ENCODE measurements around the gene KIF13A. TPM values are rescaled to one million over a fixed set of nuclear protein-coding genes. Genes with fewer than 3 reads are reported as not detected.
A peak's percentile ranks its signal among the peaks of the same experiment; 100 is the strongest.

Gene KIF13A
- total RNA-seq, 1 donor from 2014 or later, result 38.4 TPM

DNA sequence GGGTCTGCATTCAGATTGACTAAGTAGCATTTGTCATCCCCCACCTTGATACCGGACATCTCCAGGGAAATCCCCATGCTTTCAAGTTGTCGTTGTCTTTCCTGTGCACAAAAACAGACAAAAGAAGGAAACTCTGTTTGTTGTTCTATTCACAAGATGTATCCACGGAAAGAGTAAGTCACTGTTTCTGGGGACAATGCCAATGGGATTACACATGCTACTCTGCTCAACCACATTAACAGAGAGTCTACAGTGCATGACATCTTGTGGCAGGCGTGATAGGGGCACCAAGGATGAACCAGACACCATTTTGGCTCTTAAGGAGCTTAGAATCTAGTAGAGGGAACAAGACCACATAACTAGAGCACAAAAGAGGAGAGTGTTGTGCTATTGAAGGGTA, 156.3 kb downstream of the KIF13A start:
- FAIRE-seq, result no peak
- Histone ChIP-seq H2AFZ (ENCODE audit: low read depth, low read length) (no peak overlapping the region), H3K79me2 (ENCODE audit: insufficient read depth, low read length) (no peaks in the 10 kb centered on the region), H3K27me3 (ENCODE audit: insufficient read depth, low read length) (no peaks in the 10 kb centered on the region), H3K4me2 (ENCODE audit: low read length) (no peak overlapping the region), H3K36me3 (ENCODE audit: insufficient read depth, low read length) (peaks cover 11% of the 10 kb centered on the region), H3K4me3 (ENCODE audit: insufficient read depth, low read depth, low read length) (no peak overlapping the region), H3K27ac (ENCODE audit: low read depth, low read length) (peak overlapping the region; percentile 71), H3K9me3 (ENCODE audit: insufficient read depth, low read depth, low read length) (no peaks in the 10 kb centered on the region), H4K20me1 (ENCODE audit: insufficient read depth, low read length) (no peaks in the 10 kb centered on the region), H3K4me1 (ENCODE audit: insufficient read depth, low read length) (peaks cover 8% of the 10 kb centered on the region), H3K9ac (ENCODE audit: low read length) (peak overlapping the region; percentile 48)
- Mint-ChIP-seq H3K36me3 (ENCODE audit: low read depth, unreplicated experiment) (peaks cover 21% of the 10 kb centered on the region), H3K27ac (ENCODE audit: unreplicated experiment) (no peak overlapping the region), H3K27me3 (ENCODE audit: low read depth, unreplicated experiment) (no peaks in the 10 kb centered on the region), H3K9me3 (ENCODE audit: unreplicated experiment) (no peaks in the 10 kb centered on the region), H3K4me1 (ENCODE audit: low read depth, unreplicated experiment) (peaks cover 6% of the 10 kb centered on the region), H3K4me3 (ENCODE audit: unreplicated experiment) (no peak overlapping the region)
- TF ChIP-seq, protein P1, sequence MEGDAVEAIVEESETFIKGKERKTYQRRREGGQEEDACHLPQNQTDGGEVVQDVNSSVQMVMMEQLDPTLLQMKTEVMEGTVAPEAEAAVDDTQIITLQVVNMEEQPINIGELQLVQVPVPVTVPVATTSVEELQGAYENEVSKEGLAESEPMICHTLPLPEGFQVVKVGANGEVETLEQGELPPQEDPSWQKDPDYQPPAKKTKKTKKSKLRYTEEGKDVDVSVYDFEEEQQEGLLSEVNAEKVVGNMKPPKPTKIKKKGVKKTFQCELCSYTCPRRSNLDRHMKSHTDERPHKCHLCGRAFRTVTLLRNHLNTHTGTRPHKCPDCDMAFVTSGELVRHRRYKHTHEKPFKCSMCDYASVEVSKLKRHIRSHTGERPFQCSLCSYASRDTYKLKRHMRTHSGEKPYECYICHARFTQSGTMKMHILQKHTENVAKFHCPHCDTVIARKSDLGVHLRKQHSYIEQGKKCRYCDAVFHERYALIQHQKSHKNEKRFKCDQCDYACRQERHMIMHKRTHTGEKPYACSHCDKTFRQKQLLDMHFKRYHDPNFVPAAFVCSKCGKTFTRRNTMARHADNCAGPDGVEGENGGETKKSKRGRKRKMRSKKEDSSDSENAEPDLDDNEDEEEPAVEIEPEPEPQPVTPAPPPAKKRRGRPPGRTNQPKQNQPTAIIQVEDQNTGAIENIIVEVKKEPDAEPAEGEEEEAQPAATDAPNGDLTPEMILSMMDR (IDR thresholded peaks at IDR 0.05; ENCODE audit: insufficient read depth, low read depth, low read length), result no peak
- TF ChIP-seq EZH2 (IDR thresholded peaks at IDR 0.05; ENCODE audit: insufficient read depth, low read length), result no peak
- peak; percentile 83 for DNase-seq (ENCODE audit: low read depth)

- peaks cover 8% of the 10 kb centered on the region for H3K4me1 ChIP-seq (ENCODE audit: insufficient read depth, low read length)
- H3K9me3 ChIP-seq (ENCODE audit: insufficient read depth, low read depth, low read length), result no peaks in the 10 kb centered on the region
- no peak for TF ChIP-seq EZH2 (IDR thresholded peaks at IDR 0.05; ENCODE audit: insufficient read depth, low read length)
- TF ChIP-seq, protein P1 (IDR thresholded peaks at IDR 0.05; ENCODE audit: insufficient read depth, low read depth, low read length), result no peak
- no peak overlapping the region for H3K9ac ChIP-seq (ENCODE audit: low read length)
- no peak overlapping the region for H3K27ac ChIP-seq (ENCODE audit: low read depth, low read length)
- H3K4me3 ChIP-seq (ENCODE audit: insufficient read depth, low read depth, low read length), result no peak overlapping the region
- no peak overlapping the region for H3K27ac Mint-ChIP-seq (ENCODE audit: unreplicated experiment)
- no peaks in the 10 kb centered on the region for H3K27me3 Mint-ChIP-seq (ENCODE audit: low read depth, unreplicated experiment)
- peaks cover 21% of the 10 kb centered on the region for H3K36me3 ChIP-seq (ENCODE audit: insufficient read depth, low read length)
- no peak for FAIRE-seq
- no peaks in the 10 kb centered on the region for H4K20me1 ChIP-seq (ENCODE audit: insufficient read depth, low read length)
- no peak overlapping the region for H3K4me2 ChIP-seq (ENCODE audit: low read length)
- peaks cover 2% of the 10 kb centered on the region for H3K4me1 Mint-ChIP-seq (ENCODE audit: low read depth, unreplicated experiment)
- H3K4me3 Mint-ChIP-seq (ENCODE audit: unreplicated experiment), result no peak overlapping the region
- no peak for DNase-seq (ENCODE audit: low read depth)
- H3K27me3 ChIP-seq (ENCODE audit: insufficient read depth, low read length), result no peaks in the 10 kb centered on the region
- peaks cover 26% of the 10 kb centered on the region for H3K36me3 Mint-ChIP-seq (ENCODE audit: low read depth, unreplicated experiment)
- H3K79me2 ChIP-seq (ENCODE audit: insufficient read depth, low read length), result no peaks in the 10 kb centered on the region
- H2AFZ ChIP-seq (ENCODE audit: low read depth, low read length), result no peak overlapping the region
- H3K9me3 Mint-ChIP-seq (ENCODE audit: unreplicated experiment), result no peaks in the 10 kb centered on the region
These were observed 157.5 kb downstream of the KIF13A start for GRCh38 chr6:17829905-17830304.

DNA sequence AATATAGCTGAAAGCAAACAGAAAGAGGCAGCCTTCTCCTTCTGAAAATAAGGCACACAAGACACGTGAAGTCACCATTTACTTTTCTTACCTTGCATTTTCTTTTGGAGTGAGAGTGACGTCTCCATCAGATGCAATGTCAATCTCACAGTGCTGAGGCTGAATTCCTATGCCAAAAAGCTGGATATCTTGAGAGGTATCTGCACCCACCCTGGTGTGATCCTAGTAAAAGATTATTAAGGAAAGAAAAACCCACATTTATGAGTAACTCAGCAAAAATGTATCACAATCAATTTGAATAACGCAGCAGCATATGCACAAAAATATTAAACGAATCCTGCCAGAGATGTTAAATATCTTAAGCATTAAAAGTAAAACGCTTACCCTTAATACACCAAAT, 159.3 kb downstream of the KIF13A start:
- peaks cover 25% of the 10 kb centered on the region for H3K36me3 Mint-ChIP-seq (ENCODE audit: low read depth, unreplicated experiment)
- DNase-seq (ENCODE audit: low read depth), result no peak
- no peaks in the 10 kb centered on the region for H3K9me3 Mint-ChIP-seq (ENCODE audit: unreplicated experiment)
- no peaks in the 10 kb centered on the region for H3K27me3 Mint-ChIP-seq (ENCODE audit: low read depth, unreplicated experiment)
- Histone ChIP-seq H3K9ac (ENCODE audit: low read length) (no peak overlapping the region), H3K4me3 (ENCODE audit: insufficient read depth, low read depth, low read length) (no peak overlapping the region), H2AFZ (ENCODE audit: low read depth, low read length) (no peak overlapping the region), H3K27ac (ENCODE audit: low read depth, low read length) (no peak overlapping the region), H3K79me2 (ENCODE audit: insufficient read depth, low read length) (no peaks in the 10 kb centered on the region), H3K36me3 (ENCODE audit: insufficient read depth, low read length) (peaks cover 24% of the 10 kb centered on the region), H3K27me3 (ENCODE audit: insufficient read depth, low read length) (no peaks in the 10 kb centered on the region), H3K4me2 (ENCODE audit: low read length) (no peak overlapping the region), H4K20me1 (ENCODE audit: insufficient read depth, low read length) (no peaks in the 10 kb centered on the region), H3K4me1 (ENCODE audit: insufficient read depth, low read length) (peaks cover 8% of the 10 kb centered on the region), H3K9me3 (ENCODE audit: insufficient read depth, low read depth, low read length) (no peaks in the 10 kb centered on the region)
- H3K4me1 Mint-ChIP-seq (ENCODE audit: low read depth, unreplicated experiment), result peaks cover 2% of the 10 kb centered on the region
- no peak for FAIRE-seq
- no peak overlapping the region for H3K27ac Mint-ChIP-seq (ENCODE audit: unreplicated experiment)
- H3K4me3 Mint-ChIP-seq (ENCODE audit: unreplicated experiment), result no peak overlapping the region
- no peak for TF ChIP-seq EZH2 (IDR thresholded peaks at IDR 0.05; ENCODE audit: insufficient read depth, low read length)
- TF ChIP-seq, protein P1 (IDR thresholded peaks at IDR 0.05; ENCODE audit: insufficient read depth, low read depth, low read length), result no peak
